ENCODE results near the gene ADCYAP1R1.
"Not testable (repeated sequence)": the region's sequence is repeated elsewhere in the genome, so short reads cannot be mapped to it uniquely, and the experiment has no call there.

The ADCYAP1R1 gene

GRCh38 chr7:31122649-31123058, 70.5 kb downstream of the ADCYAP1R1 start:
- DNase-seq, result peak; percentile 63
- CTCF ChIA-PET, result interaction anchor here (0.6 to 10.0 kb wide), 31 partner anchors 9 to 332 kb away, joined by 3 to 218 read pairs (median 4); no protein-coding TSS in a partner anchor
- Mint-ChIP-seq H3K27me3 (peaks cover 38% of the 10 kb centered on the region), H3K36me3 (no peaks in the 10 kb centered on the region), H3K4me1 (no peaks in the 10 kb centered on the region), H3K9me3 (no peaks in the 10 kb centered on the region), H3K4me3 (no peak overlapping the region), H3K27ac (no peak overlapping the region)

DNA sequence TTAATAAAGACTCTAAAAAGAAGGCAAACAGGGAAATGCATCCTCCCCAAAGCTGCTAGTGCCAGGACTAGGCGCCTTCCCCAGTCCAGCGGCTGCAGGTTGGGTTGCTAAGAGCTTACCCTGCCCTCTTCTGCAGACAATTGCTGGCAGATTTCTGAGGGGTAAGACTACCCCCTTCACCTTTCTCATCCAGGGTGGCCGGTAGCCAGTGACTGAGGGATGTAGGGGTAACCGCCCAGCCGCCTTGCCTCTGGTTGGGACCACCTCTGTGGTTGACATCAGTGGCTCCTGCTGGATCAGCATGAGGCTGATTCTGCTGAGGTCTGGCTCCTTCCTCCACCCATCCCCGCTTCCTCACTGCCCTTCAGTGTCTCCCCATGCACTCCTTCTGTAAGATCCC, 71.2 kb downstream of the ADCYAP1R1 start:
- H3K27me3 Mint-ChIP-seq, result peaks cover 38% of the 10 kb centered on the region
- no peak overlapping the region for H3K4me3 Mint-ChIP-seq
- no peak overlapping the region for H3K27ac Mint-ChIP-seq
- CTCF ChIA-PET, result interaction anchor here (0.6 to 10.0 kb wide), 25 partner anchors 8 to 333 kb away, joined by 3 to 218 read pairs (median 6); no protein-coding TSS in a partner anchor
- no peaks in the 10 kb centered on the region for H3K9me3 Mint-ChIP-seq
- no peak for DNase-seq
- no peaks in the 10 kb centered on the region for H3K4me1 Mint-ChIP-seq
- H3K36me3 Mint-ChIP-seq, result no peaks in the 10 kb centered on the region

DNA sequence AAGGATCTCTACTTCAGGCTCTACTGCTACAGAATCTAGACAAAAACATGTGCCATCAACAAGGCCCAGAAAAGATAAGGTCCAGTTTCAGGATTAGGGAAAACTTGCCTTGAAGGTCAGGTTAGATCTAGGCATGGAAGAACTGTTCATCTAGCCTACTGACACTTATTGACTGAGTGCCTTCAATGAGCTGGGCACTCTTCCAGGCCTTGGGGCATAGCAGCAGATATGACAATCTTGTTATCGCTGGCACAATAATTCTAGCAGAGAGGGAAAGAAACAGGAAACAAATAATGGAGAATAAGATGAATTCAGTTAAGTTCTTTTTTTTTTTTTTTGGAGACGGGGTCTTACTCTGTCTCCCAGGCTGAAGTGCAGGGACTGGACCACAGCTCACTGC, 71.6 kb downstream of the ADCYAP1R1 start:
- DNase-seq, result no peak
- CTCF ChIA-PET, result interaction anchor here (0.8 to 10.0 kb wide), 10 partner anchors 8 to 324 kb away, joined by 3 to 218 read pairs (median 14); no protein-coding TSS in a partner anchor
- peaks cover 38% of the 10 kb centered on the region for H3K27me3 Mint-ChIP-seq
- no peak overlapping the region for H3K4me3 Mint-ChIP-seq
- no peaks in the 10 kb centered on the region for H3K36me3 Mint-ChIP-seq
- H3K9me3 Mint-ChIP-seq, result no peaks in the 10 kb centered on the region
- H3K4me1 Mint-ChIP-seq, result no peaks in the 10 kb centered on the region
- H3K27ac Mint-ChIP-seq, result no peak overlapping the region

DNA sequence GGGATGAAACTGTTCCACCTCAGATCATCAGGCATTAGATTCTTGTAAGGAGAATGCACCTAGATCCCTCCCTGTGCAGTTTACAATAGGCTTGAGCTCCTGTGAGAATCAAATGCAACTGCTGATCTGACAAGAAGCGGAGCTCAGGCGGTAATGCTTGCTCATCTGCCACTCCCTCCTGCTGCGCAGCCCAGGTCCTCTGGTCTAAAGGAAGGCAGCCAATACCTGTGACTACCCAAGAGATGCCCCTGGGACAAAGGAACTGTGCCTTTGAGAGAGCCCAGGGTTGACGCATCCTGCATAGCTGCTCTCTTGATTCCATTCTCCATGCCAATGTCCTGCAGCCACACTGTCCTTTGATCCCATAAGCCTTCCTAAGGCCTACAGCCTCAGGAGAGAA, 73.1 kb downstream of the ADCYAP1R1 start:
- CTCF ChIA-PET, result interaction anchor here (0.7 to 10.0 kb wide), 7 partner anchors 10 to 663 kb away, joined by 3 to 218 read pairs (median 3); no protein-coding TSS in a partner anchor
- Mint-ChIP-seq H3K4me1 (no peaks in the 10 kb centered on the region), H3K36me3 (no peaks in the 10 kb centered on the region), H3K27me3 (peaks cover 32% of the 10 kb centered on the region), H3K9me3 (no peaks in the 10 kb centered on the region), H3K4me3 (no peak overlapping the region), H3K27ac (no peak overlapping the region)
- no peak for DNase-seq

- no peak overlapping the region for H3K27ac Mint-ChIP-seq
- DNase-seq, result no peak
- no peaks in the 10 kb centered on the region for H3K9me3 Mint-ChIP-seq
- no peak overlapping the region for H3K4me3 Mint-ChIP-seq
- no peaks in the 10 kb centered on the region for H3K4me1 Mint-ChIP-seq
- CTCF ChIA-PET, result no interaction called here
- no peaks in the 10 kb centered on the region for H3K36me3 Mint-ChIP-seq
- peaks cover 16% of the 10 kb centered on the region for H3K27me3 Mint-ChIP-seq
These were observed 74.9 kb downstream of the ADCYAP1R1 start for GRCh38 chr7:31126976-31127375.

GRCh38 chr7:31129067-31129466, 77.0 kb downstream of the ADCYAP1R1 start:
- CTCF ChIA-PET, result interaction anchor here (1.3 to 1.7 kb wide), 3 partner anchors 10 to 146 kb away, joined by 5 to 6 read pairs (median 6); no protein-coding TSS in a partner anchor
- no peak overlapping the region for H3K4me3 Mint-ChIP-seq
- peaks cover 11% of the 10 kb centered on the region for H3K27me3 Mint-ChIP-seq
- DNase-seq, result no peak
- H3K36me3 Mint-ChIP-seq, result no peaks in the 10 kb centered on the region
- no peaks in the 10 kb centered on the region for H3K9me3 Mint-ChIP-seq
- no peak overlapping the region for H3K27ac Mint-ChIP-seq
- no peaks in the 10 kb centered on the region for H3K4me1 Mint-ChIP-seq

DNA sequence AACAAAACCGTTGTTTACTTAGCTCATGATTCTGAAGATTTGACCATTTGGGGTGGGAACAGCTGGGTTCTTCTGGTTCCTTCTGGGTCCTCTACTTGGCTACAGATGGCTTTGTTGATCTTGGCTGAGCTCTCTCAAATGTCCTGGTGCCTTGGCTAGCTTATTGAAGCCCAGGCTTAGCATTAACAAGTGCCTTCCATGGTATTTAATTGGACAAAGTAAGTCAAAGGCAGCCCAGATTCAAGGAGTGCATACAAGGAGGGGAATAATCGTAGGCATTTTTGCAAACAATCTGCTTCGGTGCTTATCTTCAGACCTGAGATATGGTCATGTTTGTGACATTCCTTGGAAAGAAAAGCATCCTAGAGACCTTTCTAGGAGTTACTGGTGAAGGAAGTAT, 81.4 kb downstream of the ADCYAP1R1 start:
- no peaks in the 10 kb centered on the region for H3K36me3 Mint-ChIP-seq
- no peaks in the 10 kb centered on the region for H3K9me3 Mint-ChIP-seq
- no peak overlapping the region for H3K27ac Mint-ChIP-seq
- CTCF ChIA-PET, result interaction anchor here (0.6 to 2.3 kb wide), 13 partner anchors 12 to 604 kb away, joined by 3 to 12 read pairs (median 5); no protein-coding TSS in a partner anchor
- DNase-seq, result no peak
- H3K4me1 Mint-ChIP-seq, result no peaks in the 10 kb centered on the region
- H3K27me3 Mint-ChIP-seq, result peaks cover 4% of the 10 kb centered on the region
- H3K4me3 Mint-ChIP-seq, result no peak overlapping the region

- Mint-ChIP-seq H3K4me3 (no peak overlapping the region), H3K36me3 (no peaks in the 10 kb centered on the region), H3K27ac (no peak overlapping the region), H3K4me1 (no peaks in the 10 kb centered on the region), H3K9me3 (no peaks in the 10 kb centered on the region), H3K27me3 (peaks cover 4% of the 10 kb centered on the region)
- CTCF ChIA-PET, result interaction anchor here (0.6 to 2.3 kb wide), 21 partner anchors 10 to 603 kb away, joined by 3 to 12 read pairs (median 4); no protein-coding TSS in a partner anchor
- peak; percentile 63 for DNase-seq
These were observed 82.4 kb downstream of the ADCYAP1R1 start for GRCh38 chr7:31134246-31135188.

GRCh38 chr7:31137234-31137633, 85.1 kb downstream of the ADCYAP1R1 start:
- CTCF ChIA-PET, result interaction anchor here (0.6 to 1.3 kb wide), 2 partner anchors 276 to 306 kb away, joined by 3 read pairs; no protein-coding TSS in a partner anchor
- no peak for DNase-seq
- Mint-ChIP-seq H3K27ac (no peak overlapping the region), H3K9me3 (no peaks in the 10 kb centered on the region), H3K27me3 (peaks cover 7% of the 10 kb centered on the region), H3K4me1 (no peaks in the 10 kb centered on the region), H3K4me3 (no peak overlapping the region), H3K36me3 (no peaks in the 10 kb centered on the region)

DNA sequence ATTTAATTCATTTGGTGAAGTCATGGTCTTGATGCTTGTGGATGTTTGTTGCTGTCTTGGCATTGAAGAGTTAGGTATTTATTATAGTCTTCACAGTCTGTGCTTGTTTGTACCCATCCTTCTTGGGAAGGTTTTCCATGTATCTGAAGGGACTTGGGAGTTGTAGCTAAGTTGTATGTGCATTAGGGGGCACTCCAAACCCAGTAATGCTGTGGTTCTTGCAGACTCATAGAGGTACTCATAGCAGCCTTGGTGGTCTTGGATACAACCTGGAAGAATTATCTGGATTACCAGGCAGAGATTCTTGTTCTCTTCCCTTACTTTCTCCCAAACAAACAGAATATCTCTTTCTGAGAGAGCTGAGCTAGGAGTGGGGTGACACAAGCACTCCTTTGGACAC, 93.2 kb downstream of the ADCYAP1R1 start:
- no peak overlapping the region for H3K27ac Mint-ChIP-seq
- H3K4me3 Mint-ChIP-seq, result no peak overlapping the region
- no peaks in the 10 kb centered on the region for H3K4me1 Mint-ChIP-seq
- no peak for DNase-seq
- H3K36me3 Mint-ChIP-seq, result no peaks in the 10 kb centered on the region
- CTCF ChIA-PET, result interaction anchor here (1.6 kb wide), 1 partner anchor 11 kb away, joined by 4 read pairs; no protein-coding TSS in a partner anchor
- peaks cover 12% of the 10 kb centered on the region for H3K27me3 Mint-ChIP-seq
- H3K9me3 Mint-ChIP-seq, result no peaks in the 10 kb centered on the region

- Mint-ChIP-seq H3K27ac (no peak overlapping the region), H3K4me1 (no peaks in the 10 kb centered on the region), H3K9me3 (no peaks in the 10 kb centered on the region), H3K4me3 (no peak overlapping the region), H3K27me3 (peaks cover 9% of the 10 kb centered on the region), H3K36me3 (no peaks in the 10 kb centered on the region)
- CTCF ChIA-PET, result interaction anchor here (0.9 kb wide), 1 partner anchor 11 kb away, joined by 3 read pairs; no protein-coding TSS in a partner anchor
- DNase-seq, result no peak
These were observed 93.9 kb downstream of the ADCYAP1R1 start for GRCh38 chr7:31146030-31146429.

GRCh38 chr7:31146538-31146937, 94.4 kb downstream of the ADCYAP1R1 start:
- Mint-ChIP-seq H3K27ac (no peak overlapping the region), H3K4me3 (no peak overlapping the region), H3K36me3 (no peaks in the 10 kb centered on the region), H3K4me1 (no peaks in the 10 kb centered on the region), H3K9me3 (no peaks in the 10 kb centered on the region), H3K27me3 (peaks cover 9% of the 10 kb centered on the region)
- CTCF ChIA-PET, result interaction anchor here (0.9 kb wide), 1 partner anchor 12 kb away, joined by 3 read pairs; no protein-coding TSS in a partner anchor
- DNase-seq, result no peak

DNA sequence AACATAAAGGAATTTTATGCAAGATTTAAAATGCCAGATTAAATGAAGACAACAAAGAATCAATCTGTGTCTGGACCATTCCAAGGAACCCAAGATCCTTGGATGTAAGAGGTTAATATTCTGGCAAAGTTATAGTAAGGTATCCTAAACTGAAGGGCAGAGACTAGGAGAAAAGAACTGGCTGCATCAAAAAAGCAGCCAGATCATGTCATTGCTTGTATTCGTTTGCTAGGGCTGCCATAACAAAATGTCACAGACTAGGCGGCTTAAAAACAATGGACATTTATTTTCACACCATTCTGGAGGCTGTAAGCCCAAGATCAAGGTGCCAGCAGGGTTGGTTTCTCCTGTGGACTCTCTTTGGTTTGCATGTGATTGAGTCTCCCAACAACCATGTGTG, 99.7 kb downstream of the ADCYAP1R1 start:
- peaks cover under 1% of the 10 kb centered on the region for H3K27me3 Mint-ChIP-seq
- DNase-seq, result no peak
- no peak overlapping the region for H3K4me3 Mint-ChIP-seq
- H3K27ac Mint-ChIP-seq, result no peak overlapping the region
- no peaks in the 10 kb centered on the region for H3K9me3 Mint-ChIP-seq
- CTCF ChIA-PET, result no interaction called here
- H3K4me1 Mint-ChIP-seq, result no peaks in the 10 kb centered on the region
- H3K36me3 Mint-ChIP-seq, result no peaks in the 10 kb centered on the region

GRCh38 chr7:31153318-31153717, 101.2 kb downstream of the ADCYAP1R1 start:
- H3K9me3 Mint-ChIP-seq, DNase-seq, H3K4me1 Mint-ChIP-seq, H3K4me3 Mint-ChIP-seq, H3K27me3 Mint-ChIP-seq, H3K27ac Mint-ChIP-seq, H3K36me3 Mint-ChIP-seq, CTCF ChIA-PET: not testable (repeated sequence)
